Parathyroid adenoma (tissue), 2 donors: ENCODE data around the gene CD58.

Source experiments
- H2AFZ ChIP-seq: fragments of 300-600 bp; sonication (generic); one replicate; pipeline ENCODE4 v1.7.0; 2017; ENCODE audit warnings: antibody characterized with exemption, mild to moderate bottlenecking
- H3K27ac ChIP-seq: fragments of 300-600 bp; sonication (generic); one replicate; pipeline ENCODE4 v1.7.0; 2017
- H3K27me3 ChIP-seq: fragments of 300-600 bp; sonication (generic); one replicate; pipeline ENCODE4 v1.7.0; 2017; ENCODE audit warnings: low read length; ENCODE audit not compliant: control insufficient read depth, insufficient read depth
- H3K36me3 ChIP-seq: fragments of 300-600 bp; sonication (generic); one replicate; pipeline ENCODE4 v1.7.0; 2017; ENCODE audit warnings: low read length; ENCODE audit not compliant: control insufficient read depth, insufficient read depth
- H3K4me1 ChIP-seq: fragments of 300-600 bp; sonication (generic); one replicate; pipeline ENCODE4 v1.7.0; 2017; ENCODE audit warnings: control low read depth
- H3K4me2 ChIP-seq: fragments of 300-600 bp; sonication (generic); one replicate; pipeline ENCODE4 v1.7.0; 2017; ENCODE audit warnings: low read length
- H3K4me3 ChIP-seq: fragments of 300-600 bp; sonication (generic); one replicate; pipeline ENCODE4 v1.7.0; 2017; ENCODE audit warnings: low read depth, low read length
- H3K79me2 ChIP-seq: fragments of 300-600 bp; sonication (generic); one replicate; pipeline ENCODE4 v1.7.0; 2017; ENCODE audit warnings: control low read depth
- H3K9ac ChIP-seq: fragments of 300-600 bp; sonication (generic); one replicate; pipeline ENCODE4 v1.7.0; 2017; ENCODE audit warnings: mild to moderate bottlenecking
- H3K9me3 ChIP-seq: fragments of 300-600 bp; sonication (generic); one replicate; pipeline ENCODE4 v1.7.0; 2017; ENCODE audit warnings: low read length; ENCODE audit not compliant: control insufficient read depth
- CTCF ChIP-seq: fragments of 300-600 bp; sonication (generic); IDR thresholded peaks from one replicate; pipeline ENCODE4 v1.7.0; 2017; ENCODE audit warnings: antibody characterized with exemption, mild to moderate bottlenecking
- donor health status: primary hyperparathyroidism.

The CD58 gene

GRCh38 chr1:116483481-116484309, 87.1 kb downstream of the CD58 start:
- Histone ChIP-seq H3K27me3 (no peaks in the 10 kb centered on the region), H3K27ac (no peak overlapping the region), H3K4me3 (no peak overlapping the region), H3K9ac (no peak overlapping the region), H3K4me1 (peaks cover 6% of the 10 kb centered on the region), H3K36me3 (no peaks in the 10 kb centered on the region), H3K79me2 (no peaks in the 10 kb centered on the region), H2AFZ (peak overlapping the region; percentile 76), H3K4me2 (no peak overlapping the region), H3K9me3 (no peaks in the 10 kb centered on the region)
- no peak for TF ChIP-seq CTCF

GRCh38 chr1:116482490-116482889, 88.3 kb downstream of the CD58 start:
- H3K79me2 ChIP-seq = no peaks in the 10 kb centered on the region
- no peak overlapping the region for H2AFZ ChIP-seq
- no peaks in the 10 kb centered on the region for H3K9me3 ChIP-seq
- H3K4me2 ChIP-seq = no peak overlapping the region
- H3K4me3 ChIP-seq = no peak overlapping the region
- H3K9ac ChIP-seq = no peak overlapping the region
- H3K27ac ChIP-seq = no peak overlapping the region
- TF ChIP-seq CTCF = no peak
- H3K36me3 ChIP-seq = no peaks in the 10 kb centered on the region
- H3K4me1 ChIP-seq = peaks cover 6% of the 10 kb centered on the region
- no peaks in the 10 kb centered on the region for H3K27me3 ChIP-seq

DNA sequence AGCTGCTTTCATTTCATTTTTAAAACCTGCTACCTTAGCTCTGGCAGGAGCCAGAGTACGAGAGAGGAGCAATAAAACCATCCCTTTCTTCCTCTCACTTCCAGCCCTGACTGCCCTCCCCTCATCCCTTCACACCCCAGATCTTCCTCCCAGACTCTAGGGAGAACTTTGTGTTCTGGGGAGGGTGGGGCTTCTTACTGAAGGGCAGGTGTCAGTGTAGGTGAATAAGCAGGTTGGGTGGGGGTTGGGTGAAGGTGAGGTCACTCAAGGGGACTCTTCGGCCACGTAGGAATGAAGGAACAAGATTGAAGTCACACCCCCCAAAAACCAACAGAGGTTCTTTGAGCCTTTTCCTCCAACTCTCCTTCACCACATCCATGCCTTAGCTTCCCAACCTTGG, 88.9 kb downstream of the CD58 start:
- Histone ChIP-seq H3K4me2 (no peak overlapping the region), H3K9ac (no peak overlapping the region), H3K9me3 (no peaks in the 10 kb centered on the region), H3K4me3 (no peak overlapping the region), H3K4me1 (peaks cover 6% of the 10 kb centered on the region), H3K27ac (no peak overlapping the region), H3K36me3 (no peaks in the 10 kb centered on the region), H3K27me3 (no peaks in the 10 kb centered on the region), H2AFZ (no peak overlapping the region), H3K79me2 (no peaks in the 10 kb centered on the region)
- no peak for TF ChIP-seq CTCF

DNA sequence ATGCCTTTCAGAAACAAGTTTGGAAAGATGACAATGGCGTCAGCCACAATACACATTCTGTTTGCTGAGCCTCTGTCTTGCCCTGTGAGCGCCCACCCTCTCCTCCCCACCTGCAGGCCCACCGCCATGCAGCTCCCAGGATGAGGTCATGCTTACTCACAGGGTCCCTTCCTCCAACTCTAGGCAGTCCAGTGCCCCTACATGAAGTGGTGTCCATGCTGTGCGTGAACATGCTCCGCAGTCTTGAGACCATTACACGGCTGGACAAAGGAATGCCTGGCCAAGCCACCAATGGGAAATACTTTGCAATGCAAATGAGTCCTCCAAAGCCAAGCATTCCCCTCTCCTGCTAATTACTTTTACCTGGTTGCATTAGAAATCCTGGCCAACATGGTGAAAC, 92.2 kb downstream of the CD58 start:
- Histone ChIP-seq H2AFZ (no peak overlapping the region), H3K9ac (no peak overlapping the region), H3K4me1 (peaks cover 6% of the 10 kb centered on the region), H3K9me3 (no peaks in the 10 kb centered on the region), H3K4me2 (no peak overlapping the region), H3K27me3 (no peaks in the 10 kb centered on the region), H3K36me3 (no peaks in the 10 kb centered on the region), H3K79me2 (no peaks in the 10 kb centered on the region), H3K4me3 (no peak overlapping the region), H3K27ac (no peak overlapping the region)
- no peak for TF ChIP-seq CTCF

DNA sequence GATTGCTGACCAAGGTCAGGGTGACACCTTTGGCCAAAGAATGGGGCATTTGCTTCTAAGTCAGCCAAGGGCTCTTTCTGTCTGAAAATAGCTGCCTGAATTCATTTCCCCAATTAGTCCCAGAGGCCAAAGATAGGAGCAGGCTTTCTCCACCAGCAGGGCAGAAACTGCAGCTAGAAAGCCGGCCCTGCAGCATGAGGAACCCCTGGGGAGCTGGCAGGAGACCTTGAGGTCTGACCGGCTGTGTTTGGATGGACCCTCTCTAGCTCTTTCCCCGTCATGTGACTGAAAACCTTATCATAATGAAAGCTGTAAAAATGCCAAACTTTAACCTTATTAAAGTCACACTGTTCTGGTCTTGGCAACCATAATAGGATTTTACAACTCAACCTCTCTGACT, 93.4 kb downstream of the CD58 start:
- TF ChIP-seq CTCF = no peak
- H2AFZ ChIP-seq = no peak overlapping the region
- H3K9me3 ChIP-seq = no peaks in the 10 kb centered on the region
- H3K36me3 ChIP-seq = no peaks in the 10 kb centered on the region
- no peaks in the 10 kb centered on the region for H3K79me2 ChIP-seq
- H3K4me3 ChIP-seq = no peak overlapping the region
- no peak overlapping the region for H3K9ac ChIP-seq
- no peaks in the 10 kb centered on the region for H3K27me3 ChIP-seq
- peaks cover 6% of the 10 kb centered on the region for H3K4me1 ChIP-seq
- no peak overlapping the region for H3K27ac ChIP-seq
- no peak overlapping the region for H3K4me2 ChIP-seq
